NCI-H526 (cell line): ENCODE results near the gene HOXD9.

Experiments
- DNase-seq, 2 experiments: peaks; one replicate each; lab custom pipeline; 2025; lab: John Stamatoyannopoulos, UW

The HOXD9 gene

GRCh38 chr2:176124110-176124946, 1.8 kb downstream of the HOXD9 start:
- no peak for DNase-seq

GRCh38 chr2:176124947-176125771, 2.6 kb downstream of the HOXD9 start:
- no peak for DNase-seq

- DNase-seq, result no peak
These were observed 3.2 kb downstream of the HOXD9 start for GRCh38 chr2:176125772-176126054.

DNA sequence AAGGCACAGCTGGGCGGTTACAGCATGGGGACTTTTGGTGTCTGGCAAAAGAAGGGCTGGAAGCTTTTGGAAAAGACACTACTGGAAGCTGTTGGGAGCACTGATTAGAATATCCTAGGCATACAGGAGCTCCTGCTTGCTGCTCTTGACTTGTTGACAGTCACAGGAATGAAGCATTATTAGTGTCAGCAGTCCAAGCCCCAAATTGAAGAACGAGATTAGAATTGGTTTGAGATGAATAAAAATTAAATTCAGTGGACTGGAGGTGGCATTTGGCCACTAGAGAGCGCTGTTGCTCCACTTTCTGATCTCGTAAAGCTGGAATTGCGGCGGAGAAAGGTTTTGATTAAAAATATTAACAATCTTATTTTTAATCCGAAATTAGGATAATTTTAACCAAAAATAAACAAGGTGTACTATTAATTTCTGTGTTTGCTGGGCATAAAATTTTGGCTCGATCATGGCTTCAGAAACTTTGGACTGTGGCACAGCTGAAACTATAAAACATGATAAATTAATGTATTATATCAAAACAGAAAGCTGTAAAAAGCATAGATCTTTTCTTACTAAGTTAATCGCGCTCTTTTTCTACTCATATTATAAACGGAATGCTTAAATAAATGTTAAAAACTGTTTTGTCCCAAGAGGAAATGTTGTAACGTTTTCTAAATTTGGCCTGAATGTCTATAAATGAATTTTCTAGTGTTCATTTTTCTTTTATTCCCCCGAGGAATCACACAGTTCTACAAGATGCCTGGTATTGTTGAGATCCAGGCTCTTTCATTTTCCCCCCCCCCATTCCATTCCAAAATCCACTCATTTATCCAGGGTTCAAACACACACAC, 4.6 kb downstream of the HOXD9 start:
- peak; percentile 42 to 81 for DNase-seq

GRCh38 chr2:176127774-176128072, 5.2 kb downstream of the HOXD9 start:
- no peak for DNase-seq

DNA sequence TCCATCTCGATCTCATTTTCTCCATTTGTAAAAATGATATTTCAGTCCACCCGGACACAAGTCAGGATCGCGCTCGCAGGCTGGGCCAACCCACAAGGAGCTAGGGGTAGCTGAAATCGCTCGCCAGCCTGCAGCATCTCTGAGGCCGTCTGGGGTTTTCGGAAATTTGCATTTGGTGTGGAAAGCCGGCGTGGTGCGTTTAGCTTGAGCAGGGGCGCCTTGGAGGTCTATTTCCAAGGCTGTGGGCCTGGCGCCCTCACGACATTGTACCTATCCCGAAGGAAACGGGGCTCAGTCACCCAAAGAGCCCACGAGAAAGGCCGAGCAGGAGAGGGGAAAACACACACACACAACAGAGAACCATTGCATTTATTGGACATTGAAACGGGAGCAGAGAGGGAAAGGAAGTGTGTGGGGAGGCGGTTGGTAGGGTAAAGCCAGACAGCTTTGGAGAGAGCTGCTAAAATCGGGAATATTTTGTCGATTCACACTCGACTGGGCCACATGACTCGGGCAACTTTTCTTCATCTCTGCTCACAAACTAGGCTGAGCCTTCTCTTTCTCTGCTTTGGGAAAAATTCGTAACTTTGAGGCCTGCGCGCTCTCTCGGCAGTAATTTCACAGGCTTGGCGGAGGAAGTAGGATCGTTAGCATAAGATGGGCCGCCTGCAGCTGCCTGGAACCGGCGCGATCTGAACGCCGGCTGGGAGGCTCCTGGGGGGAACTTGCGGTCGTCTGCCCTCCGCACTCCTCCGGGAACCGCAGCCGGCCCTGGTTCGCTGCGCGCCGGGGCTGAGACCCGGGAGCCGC, 5.9 kb downstream of the HOXD9 start:
- DNase-seq, result peak; percentile 91 to 95

GRCh38 chr2:176128982-176129796, 6.7 kb downstream of the HOXD9 start, which contains the start of gene HOXD8:
TSS of gene HOXD8 (plus strand) at chr2:176129705. CDS start at chr2:176130367, 662 bp downstream.
- peak; percentile 74 to 90 for DNase-seq

DNA sequence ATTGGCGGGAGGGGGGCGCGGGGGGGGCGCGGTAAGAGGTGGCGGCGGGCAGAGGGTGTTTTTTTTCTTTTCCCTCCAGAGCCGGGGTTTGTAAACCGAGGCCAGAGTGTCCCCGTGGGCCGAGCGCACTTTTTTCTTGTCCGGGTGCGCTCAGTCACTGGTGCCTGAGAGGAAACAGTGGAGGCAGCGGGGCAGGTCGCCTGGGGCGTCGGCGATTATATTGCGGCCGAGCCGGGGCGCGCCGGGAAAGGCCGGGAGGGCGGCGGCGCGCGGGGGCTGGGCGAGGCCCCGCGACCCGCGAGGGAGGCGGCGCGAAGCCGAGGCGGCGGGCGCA, 7.3 kb downstream of the HOXD9 start:
- DNase-seq, result peak in 1 of 2 experiments; percentile 86

- DNase-seq, result peak; percentile 34 to 90
These were observed 7.8 kb downstream of the HOXD9 start for GRCh38 chr2:176130147-176130956.

DNA sequence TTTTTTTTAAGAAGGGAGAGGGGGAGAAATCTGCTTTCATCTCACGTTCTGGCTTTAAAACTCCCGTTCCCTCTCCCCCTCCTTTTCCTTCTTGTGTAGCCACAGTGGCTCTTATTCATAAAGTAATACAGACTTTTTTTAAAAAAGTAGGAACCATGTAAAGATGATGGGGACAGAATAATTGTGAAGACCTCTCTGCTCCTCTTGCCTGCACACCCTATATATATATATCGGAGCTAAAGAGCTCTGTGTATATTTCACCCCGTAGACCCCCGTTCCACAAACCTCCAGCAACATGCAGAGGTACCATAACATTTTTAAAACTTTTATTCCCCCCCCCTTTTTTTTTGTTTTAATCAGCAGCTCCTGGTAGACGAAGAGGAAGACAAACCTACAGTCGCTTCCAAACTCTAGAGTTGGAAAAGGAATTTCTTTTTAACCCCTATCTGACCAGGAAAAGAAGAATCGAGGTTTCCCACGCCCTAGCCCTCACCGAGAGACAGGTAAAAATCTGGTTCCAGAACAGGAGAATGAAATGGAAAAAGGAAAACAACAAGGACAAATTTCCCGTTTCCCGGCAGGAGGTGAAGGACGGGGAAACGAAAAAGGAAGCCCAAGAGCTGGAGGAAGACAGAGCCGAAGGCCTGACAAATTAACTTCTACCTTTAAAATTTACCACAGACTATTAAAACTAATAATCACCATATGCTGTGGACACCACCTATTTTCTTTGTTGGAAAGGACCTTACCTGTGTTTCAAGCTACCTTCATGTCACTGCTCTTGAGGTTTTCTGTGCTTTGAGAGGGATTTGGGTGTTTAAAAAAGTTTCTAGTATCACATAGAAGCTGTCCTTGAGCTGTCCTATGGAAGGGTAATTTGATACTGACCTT, 8.7 kb downstream of the HOXD9 start:
- peak; percentile 34 to 66 for DNase-seq

DNA sequence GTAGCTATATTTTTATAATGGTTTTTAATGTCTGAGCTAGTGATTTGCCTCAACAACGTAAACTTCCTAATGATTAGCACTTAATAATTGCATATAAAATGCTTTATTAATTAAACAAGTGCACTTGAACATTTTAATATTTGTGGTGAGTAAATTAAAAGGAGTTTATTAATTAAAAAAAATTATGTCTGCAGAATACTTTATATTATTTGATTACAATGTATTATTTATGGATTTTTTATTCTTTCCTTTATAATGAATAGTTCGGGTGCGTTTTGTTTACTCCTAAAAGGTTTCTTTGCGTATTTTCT, 9.3 kb downstream of the HOXD9 start:
- no peak for DNase-seq

DNA sequence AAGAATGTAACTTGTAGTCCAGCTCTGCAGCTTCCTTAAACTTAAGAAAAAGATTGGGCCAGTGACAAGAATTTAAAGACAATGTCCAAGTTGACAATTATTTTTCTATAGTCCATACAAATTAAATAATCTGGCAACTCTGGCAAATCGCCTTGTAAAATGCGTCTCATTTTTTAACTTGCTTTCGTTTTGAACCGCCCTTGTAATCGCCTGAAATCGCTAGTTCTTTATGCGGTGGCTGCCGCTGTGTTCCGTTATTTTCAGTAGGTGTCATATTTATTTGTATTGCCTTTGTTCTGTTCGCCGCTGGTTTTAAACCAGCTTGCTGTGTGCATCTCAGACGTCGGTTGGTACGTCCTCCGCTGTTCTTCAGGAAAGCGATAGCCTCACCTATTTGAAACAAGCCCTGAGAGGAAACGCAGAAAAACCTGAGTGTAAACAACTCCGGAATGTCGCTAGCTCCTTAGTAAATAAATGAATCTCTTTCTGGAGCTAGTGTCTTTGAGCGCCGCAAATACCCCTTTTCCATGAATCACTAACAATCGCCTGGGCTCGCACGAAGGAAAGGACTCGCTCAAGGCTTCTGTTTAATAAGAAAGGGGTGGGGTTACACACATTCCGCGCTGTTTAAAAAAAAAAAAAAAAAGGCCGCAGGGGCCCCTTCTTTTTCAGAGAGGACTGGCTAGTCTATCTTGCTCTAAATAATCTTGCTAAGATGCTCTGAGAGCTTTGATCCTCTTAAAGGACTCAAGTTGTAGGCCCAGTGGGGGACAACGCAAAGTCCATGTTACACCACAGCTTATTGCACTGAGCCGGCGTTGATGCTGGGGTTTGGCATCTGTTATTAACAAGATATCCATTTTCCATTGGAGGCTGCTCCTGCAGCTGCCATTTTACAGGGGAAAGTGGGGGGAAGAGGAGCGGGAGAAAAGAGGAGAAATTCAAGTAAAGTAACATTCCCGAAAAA, 10.0 kb downstream of the HOXD9 start:
- peak; percentile 66 to 75 for DNase-seq

DNA sequence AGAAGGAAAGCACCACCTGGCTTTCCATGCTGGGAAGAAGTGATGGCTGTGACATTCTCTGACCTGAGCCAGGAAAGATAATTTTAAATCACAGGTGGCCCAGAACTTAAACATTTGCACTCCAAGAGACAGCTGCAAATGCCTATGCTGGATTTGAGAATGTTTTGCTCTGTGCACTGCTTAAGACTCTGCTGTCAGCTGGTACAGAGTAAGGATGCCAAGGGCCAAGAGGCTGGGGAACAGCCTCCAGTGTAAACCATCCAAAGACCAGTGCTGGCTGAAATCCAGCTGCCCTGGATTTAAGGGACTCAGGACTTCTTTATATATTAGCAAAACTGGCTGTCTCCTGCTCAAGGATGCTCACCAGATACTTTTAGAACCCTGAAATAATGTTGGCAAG, 10.9 kb downstream of the HOXD9 start:
- peak; percentile 44 to 63 for DNase-seq

DNA sequence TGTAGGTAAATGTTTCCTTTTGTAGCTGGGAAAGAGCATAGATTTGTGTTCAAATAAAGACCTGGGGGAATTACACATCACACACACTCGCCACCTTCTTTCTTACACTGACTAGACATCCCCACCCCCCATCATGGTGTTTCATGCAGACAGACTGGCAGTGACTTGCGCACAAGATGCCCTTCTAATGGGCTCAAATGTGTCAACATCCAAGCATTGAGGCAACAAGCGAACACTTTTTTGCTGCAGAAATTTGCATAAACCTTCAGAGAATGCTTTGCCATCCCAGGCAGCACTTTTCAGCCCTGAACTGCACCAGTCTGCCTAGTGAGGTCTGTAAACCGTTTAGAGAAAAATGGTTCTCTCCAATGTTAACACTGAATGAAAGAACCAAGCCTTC, 11.5 kb downstream of the HOXD9 start:
- DNase-seq, result peak; percentile 95 to 97

DNA sequence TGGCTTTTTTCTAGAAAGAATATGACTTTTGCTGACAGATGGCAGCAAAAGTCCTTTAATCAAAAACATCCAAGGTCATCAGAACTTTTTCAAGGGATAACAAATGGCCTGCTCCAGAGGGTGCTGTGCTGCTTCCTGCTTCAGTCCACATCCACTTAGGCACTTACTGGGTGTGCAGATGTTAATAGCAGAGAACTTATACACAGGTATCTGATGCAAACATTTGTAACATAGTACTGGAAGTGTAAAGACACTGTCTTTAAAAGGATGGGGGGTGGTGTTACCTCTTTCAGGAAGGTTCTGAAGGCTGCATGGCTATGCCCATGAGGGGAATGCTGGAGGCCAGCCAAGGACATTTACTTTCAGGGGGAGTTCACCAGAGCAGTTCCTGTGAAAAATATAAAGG, 12.5 kb downstream of the HOXD9 start:
- peak in 1 of 2 experiments; percentile 41 for DNase-seq

DNA sequence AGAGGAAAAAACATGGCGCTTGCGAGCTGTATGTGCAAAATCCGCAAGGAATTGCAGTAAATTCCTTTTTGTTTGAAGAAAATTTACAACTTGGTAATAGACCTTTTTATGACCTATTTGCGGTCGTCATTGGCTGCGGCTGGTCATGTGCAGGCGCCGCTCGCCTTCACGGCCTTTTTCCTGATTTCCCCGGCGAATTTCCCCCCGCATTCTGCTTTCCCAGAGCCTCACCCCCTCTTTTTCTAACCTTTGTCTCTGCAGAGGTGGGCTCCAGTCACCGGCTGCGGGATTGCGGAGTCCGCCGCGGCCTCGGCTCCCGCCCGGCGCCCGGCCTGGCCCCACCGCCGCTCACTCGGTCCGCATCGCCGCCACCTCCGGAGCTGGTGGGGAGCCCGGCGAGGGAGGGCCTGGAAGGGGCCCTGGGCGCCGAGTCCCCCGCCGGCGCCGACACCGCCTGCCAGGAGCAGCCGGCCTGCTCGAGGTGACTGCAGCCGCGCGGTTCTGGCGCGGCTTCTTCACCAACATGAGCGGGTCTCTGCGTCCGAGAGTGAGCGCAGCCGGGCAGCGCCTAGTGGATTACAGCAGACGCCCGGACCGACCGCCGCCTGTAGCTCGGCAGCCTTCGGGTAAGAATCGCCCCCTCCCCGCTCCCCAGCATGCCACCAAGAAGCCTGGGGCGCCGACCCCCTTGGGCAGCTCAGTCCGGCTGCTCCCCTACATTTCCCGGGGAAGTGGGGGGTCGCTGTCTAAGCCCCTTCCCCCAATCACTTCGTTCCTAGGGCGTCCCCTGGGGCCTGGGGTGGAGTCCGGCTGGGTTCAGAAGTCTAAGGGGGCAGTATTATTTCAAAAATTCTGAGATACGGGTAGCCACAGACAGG, 14.1 kb downstream of the HOXD9 start:
- DNase-seq, result no peak

GRCh38 chr2:176137252-176137580, 14.7 kb downstream of the HOXD9 start:
- DNase-seq, result no peak
